HCT116 (cell line): Measurements from ENCODE around the gene MAML3.

Experiments used
- ATF3 ChIP-seq: IDR thresholded peaks from 2 replicates; pipeline ENCODE4 v1.6.1; 2012
- CTCF ChIP-seq, 3 experiments: fragments of 200-600 bp in 1 of 3; sonication (generic) in 1 of 3; IDR thresholded peaks in 2 of 3; conservative IDR thresholded peaks in 1 of 3; 2 replicates each; pipeline ENCODE4 v1.5.1; 2012 to 2017; ENCODE audit warnings: low read depth in 2 of 3, low read length in 2 of 3, antibody characterized with exemption in 1 of 3, borderline replicate concordance in 1 of 3, control low read depth in 1 of 3, mild to moderate bottlenecking in 1 of 3, mixed read lengths in 1 of 3, mixed run types in 1 of 3, moderate library complexity in 1 of 3; ENCODE audit not compliant: insufficient read depth in 1 of 3
- EZH2phosphoT487 ChIP-seq: fragments of 200-600 bp; IDR thresholded peaks from 2 replicates; pipeline ENCODE4 v1.6.1; 2018; ENCODE audit warnings: antibody characterized with exemption, borderline replicate concordance
- JUND ChIP-seq: IDR thresholded peaks from 2 replicates; pipeline ENCODE4 v1.6.1; 2012
- POLR2A ChIP-seq: IDR thresholded peaks from 2 replicates; pipeline ENCODE4 v1.7.0; 2011; ENCODE audit warnings: borderline replicate concordance; ENCODE audit not compliant: insufficient read depth, insufficient read length; ENCODE audit errors: extremely low read depth
- POLR2AphosphoS5 ChIP-seq: IDR thresholded peaks from 2 replicates; pipeline ENCODE4 v1.6.1; 2011; ENCODE audit warnings: mild to moderate bottlenecking, low read depth, low read length, moderate library complexity
- RAD21 ChIP-seq: IDR thresholded peaks from 2 replicates; pipeline ENCODE4 v1.6.1; 2012; ENCODE audit warnings: low read depth, mild to moderate bottlenecking
- SIN3A ChIP-seq: IDR thresholded peaks from 2 replicates; pipeline ENCODE4 v1.6.1; 2012; ENCODE audit warnings: low read depth
- SP1 ChIP-seq: IDR thresholded peaks from 2 replicates; pipeline ENCODE4 v1.6.1; 2012; ENCODE audit warnings: low read depth
- TCF7L2 ChIP-seq: IDR thresholded peaks from 2 replicates; pipeline ENCODE4 v1.7.0; 2011; ENCODE audit warnings: borderline replicate concordance, inconsistent platforms; ENCODE audit not compliant: insufficient read depth, insufficient read length; ENCODE audit errors: extremely low read depth
- YY1 ChIP-seq: IDR thresholded peaks from 2 replicates; pipeline ENCODE4 v1.6.1; 2011; ENCODE audit warnings: low read length, low read depth, moderate library complexity, mild to moderate bottlenecking; ENCODE audit not compliant: insufficient replicate concordance; ENCODE audit errors: extremely low read depth
- ZFX ChIP-seq: fragments of 450-650 bp; IDR thresholded peaks from 2 replicates; pipeline ENCODE4 v1.6.1; 2017
- ZNF274 ChIP-seq: fragments of 200-500 bp; sonication (Bioruptor generic); IDR thresholded peaks from 2 replicates; pipeline ENCODE4 v1.6.1; 2014; ENCODE audit warnings: mild to moderate bottlenecking, low read depth, low read length, inconsistent platforms

- TF ChIP-seq EZH2phosphoT487 (no peak), SP1 (no peak), ZFX (no peak), CTCF (IDR thresholded peaks at IDR 0.05 in 2 of 3, conservative IDR thresholded peaks at IDR 0.05 in 1 of 3; ENCODE audit: borderline replicate concordance in 1 of 3, insufficient read depth in 1 of 3, low read depth in 2 of 3, low read length in 2 of 3) (no peak), POLR2A (no peak), YY1 (no peak), JUND (no peak), RAD21 (no peak), TCF7L2 (no peak), ATF3 (no peak), ZNF274 (no peak), SIN3A (no peak), POLR2AphosphoS5 (no peak)
Observed at GRCh38 chr4:139845453-139846093, 308.4 kb downstream of the MAML3 start.
